Epidermal melanocyte (primary cell): ENCODE results near the gene FYN.

Source experiments
- DNase-seq: peaks from one replicate; pipeline ENCODE4 v3.0.0; 2011; ENCODE audit warnings: low spot score; ENCODE audit not compliant: insufficient read length

Gene FYN

DNA sequence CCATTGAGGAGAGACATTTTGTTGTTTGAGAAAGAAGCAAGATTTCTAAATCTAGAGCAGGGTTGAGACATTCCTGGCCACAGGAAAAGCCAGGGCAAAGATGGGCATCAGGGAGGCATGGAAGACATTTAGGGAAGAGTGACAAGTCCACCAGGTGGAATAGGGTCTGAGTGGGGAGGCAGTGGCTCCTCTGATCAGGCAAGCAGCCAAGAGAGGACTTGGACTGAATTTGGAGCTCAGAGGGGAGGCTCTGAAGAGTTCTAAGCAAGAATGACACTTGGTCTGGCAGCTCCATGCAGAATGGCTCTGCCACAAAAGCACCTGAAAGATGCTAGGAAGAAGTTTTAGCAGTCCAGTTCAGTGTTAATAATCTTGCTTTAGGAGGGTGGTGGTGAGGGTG lies 120.8 kb downstream of the FYN start:
- DNase-seq: no peak

DNA sequence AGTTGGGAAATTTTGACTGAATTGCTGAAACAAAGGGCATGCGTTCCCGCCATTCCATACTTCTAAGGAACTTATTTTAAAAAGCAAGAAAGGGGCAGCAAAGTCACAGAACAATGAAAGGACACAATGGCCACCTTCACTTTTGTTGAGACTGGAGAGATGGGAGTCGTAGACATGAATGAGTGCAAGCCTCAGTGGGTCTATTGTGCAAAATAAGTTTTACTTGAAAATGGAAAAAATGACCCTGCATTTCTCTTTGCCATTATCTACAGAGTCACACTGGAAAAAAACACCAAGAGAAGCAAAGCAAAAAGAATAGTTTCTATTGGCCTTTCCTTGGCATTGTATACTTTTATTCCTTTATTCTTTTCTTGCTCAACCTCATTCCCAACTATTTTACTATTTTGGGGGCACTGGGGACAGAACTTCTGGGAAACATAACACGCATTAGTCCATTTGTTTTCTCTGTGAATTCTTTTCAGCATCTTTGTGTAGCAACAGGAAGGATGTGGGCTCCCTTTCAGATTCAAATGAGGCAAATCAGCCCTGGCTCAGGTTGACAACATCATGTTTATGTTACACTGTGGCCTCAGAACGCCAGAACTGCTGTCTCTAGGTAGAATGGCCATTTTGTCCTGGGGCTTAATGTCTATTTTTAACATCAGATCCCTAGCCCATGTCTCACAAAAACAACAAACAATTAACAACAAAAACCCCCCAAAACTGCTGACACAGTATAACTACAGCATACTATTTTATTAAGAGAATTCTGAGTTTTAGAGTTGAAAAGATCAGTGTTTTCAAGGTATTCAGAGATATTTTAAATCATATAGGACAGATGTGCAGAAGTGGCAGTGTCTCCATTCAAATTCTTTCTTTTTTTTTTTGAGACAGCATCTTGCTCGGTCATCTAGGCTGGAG lies 122.2 kb downstream of the FYN start:
- no peak for DNase-seq

DNA sequence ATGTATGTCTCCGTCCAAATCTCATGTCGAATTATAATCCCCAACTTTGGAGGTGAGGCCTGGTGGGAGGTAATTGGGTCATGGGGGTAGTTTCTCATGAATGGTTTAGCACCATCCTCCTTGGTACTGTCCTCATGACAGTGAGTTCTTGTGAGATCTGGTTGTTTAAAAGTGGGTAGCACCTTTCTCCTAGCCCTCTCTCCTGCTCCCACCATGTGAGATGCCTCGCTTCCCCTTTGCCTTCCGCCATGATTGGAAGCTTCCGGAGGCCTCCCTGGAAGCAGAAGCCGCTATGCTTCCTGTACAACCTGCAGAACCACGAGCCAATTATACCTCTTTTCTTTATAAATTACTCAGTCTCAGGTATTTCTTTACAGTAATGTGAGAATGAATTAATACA lies 123.1 kb downstream of the FYN start:
- DNase-seq: no peak

DNA sequence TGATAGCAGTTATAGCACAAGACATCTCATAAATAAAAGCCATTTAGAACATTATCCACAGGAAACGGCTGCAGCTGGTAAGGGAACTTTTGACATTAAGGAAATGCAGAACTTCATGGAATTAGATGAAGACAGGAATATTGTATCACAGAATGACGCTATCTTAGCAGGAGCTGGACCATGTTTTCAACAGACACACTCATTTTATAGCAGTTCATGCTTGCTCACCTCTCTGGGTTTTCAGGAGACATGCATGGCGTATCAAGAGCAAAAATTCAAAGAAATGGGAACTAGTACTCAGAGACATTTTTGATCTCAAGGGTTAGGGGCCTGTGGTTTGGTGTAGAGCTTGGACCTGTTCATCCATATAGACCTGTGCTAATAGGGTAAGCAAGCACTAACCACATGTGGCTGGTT lies 125.0 kb downstream of the FYN start:
- DNase-seq: no peak

DNA sequence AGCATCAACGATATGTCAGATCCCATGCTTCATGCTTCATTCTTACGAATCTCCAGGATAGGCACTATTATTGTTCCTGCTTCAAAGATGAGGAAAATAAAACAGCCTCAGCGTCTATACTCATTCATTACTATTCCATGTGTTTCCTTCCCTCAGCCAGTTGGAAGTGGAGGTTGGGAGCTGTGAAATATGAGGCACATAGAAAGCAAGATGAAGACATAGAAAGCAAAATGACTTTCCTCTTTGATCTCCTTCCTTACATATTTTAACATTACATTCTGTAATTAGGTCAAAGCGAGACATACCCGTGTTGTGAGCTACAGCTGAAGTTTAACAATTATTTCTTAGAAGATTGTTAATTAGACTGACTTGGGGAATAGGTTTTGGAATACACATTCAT lies 125.4 kb downstream of the FYN start:
- no peak for DNase-seq

DNA sequence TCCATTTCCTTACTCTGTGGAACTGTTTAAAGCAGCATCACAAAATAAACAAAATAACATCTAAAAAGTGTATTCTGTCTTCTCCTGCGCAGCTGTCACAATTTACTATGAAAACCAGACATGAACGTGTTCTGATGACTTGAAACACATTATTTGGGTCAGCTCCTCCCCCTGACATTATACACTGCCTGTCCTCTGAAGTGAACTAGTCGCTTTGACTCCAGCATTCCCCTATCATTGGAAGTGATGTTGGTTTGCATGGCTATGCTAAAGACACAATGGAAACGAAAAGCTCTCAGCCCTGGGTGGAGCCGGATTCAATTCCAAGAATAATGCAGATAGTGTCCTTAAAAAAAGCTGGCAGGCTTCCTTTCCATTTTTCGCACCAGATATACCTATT lies 125.9 kb downstream of the FYN start:
- DNase-seq: no peak

DNA sequence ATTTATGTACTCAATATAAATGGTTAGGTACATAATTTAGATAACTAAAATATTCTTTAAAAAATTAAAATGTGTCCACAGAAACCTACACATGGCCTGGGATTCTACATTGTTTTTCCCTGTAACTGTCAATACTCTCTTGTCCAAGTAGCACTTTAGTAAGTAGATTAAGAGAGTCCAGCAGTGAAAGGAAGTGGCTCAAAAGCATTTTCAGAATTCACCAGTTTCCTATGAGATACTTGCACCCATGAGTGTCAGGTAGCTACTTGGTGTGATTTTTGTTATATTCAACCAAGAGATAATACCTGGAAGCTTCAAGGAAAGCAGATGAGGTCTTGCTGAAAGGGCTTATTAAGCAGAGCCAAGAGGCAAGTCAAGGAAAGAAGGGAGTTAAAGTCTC lies 126.3 kb downstream of the FYN start:
- no peak for DNase-seq

DNA sequence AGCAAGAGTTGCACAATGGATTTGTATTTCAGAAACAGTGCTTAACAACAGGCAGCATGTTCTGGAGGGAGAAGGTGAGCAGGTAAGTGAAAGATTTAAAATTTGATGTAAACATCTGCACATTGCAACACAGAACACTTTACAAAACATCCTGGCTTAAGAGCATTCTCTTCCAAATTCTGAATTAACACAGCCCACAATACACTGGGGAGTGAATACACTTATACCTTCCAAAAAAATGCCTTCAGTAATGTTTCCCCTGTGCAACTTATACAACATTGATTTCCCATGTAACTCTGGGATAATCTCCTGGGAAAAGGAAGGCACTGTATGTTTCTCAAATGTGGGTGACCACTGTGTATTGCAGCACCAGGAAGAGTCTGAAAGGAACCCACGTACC lies 127.6 kb downstream of the FYN start:
- DNase-seq: no peak

DNA sequence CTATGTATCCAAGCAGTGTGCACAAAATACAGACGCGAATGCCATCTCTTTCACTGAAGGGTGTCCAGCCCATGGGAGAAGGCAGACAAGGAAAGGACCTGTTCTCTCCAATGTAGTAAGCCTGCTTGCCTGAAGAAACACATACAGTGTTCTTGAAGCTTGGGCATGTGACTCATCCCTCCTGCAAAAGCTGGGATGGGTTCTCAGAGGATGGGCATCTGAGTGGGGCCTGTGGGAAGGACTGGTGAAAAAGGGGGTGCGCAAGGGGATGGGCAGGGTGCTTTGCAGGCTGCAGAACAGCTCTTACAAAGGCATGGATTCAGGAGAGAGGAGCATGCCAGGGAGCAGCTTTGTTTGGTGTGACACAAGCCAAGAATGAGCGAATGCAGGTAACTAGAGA lies 128.1 kb downstream of the FYN start:
- no peak for DNase-seq

DNA sequence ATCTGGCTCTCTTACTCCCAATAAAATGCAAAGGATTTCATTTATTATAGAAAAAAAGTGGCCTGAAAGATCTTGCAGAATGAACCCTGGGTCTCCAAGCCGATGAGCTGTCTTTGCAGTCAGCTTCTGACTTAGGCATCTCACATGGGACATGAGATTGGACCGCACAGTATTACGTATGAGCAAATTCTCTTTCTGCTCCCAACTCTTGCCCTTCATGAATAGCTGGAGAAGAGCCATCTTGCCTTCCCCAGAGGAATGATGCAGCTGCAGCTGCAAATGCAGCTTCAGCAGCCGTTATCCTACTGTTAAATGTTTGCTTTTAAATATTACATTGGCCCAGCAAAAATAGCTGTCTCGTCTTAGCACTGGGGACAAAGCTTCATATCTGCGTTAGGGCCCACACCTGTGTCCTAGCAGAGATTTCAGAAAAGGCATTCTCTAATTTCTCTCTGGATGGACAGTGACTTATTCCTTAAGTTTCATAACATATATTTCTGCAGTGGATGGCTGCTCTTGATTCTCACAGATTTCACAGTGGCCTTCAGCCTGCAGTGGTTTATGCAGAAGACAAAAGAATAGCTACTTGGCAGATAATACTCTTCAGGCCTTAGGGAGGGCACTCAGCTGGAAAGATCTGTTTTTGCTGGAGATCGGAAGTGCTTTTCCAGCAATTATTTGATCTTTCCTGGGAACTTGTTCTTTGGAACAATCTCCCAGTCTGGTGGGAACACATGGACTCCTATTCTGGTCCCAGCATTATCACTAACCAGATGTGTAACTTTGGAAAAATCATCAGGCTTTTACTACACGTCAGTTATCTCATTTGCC lies 129.2 kb downstream of the FYN start:
- no peak for DNase-seq

DNA sequence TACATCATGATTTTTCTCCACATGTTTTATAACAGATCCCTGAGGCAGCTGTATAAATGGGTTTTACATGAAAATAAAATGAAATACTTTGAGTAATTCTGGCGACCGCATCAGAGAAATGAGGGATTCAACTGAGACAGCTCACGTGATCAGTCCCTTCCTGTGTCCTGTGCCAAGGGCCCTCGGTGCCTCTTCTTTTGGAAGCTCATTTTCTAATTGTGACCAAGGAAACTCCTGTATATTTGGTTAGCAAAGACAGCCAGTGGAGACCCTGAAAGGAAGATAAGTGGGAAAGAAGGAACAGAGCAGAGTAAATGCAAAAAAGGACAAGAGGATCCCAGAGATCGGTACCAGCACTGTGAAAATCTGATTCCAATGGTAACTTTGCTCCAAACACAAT lies 129.9 kb downstream of the FYN start:
- DNase-seq: no peak

DNA sequence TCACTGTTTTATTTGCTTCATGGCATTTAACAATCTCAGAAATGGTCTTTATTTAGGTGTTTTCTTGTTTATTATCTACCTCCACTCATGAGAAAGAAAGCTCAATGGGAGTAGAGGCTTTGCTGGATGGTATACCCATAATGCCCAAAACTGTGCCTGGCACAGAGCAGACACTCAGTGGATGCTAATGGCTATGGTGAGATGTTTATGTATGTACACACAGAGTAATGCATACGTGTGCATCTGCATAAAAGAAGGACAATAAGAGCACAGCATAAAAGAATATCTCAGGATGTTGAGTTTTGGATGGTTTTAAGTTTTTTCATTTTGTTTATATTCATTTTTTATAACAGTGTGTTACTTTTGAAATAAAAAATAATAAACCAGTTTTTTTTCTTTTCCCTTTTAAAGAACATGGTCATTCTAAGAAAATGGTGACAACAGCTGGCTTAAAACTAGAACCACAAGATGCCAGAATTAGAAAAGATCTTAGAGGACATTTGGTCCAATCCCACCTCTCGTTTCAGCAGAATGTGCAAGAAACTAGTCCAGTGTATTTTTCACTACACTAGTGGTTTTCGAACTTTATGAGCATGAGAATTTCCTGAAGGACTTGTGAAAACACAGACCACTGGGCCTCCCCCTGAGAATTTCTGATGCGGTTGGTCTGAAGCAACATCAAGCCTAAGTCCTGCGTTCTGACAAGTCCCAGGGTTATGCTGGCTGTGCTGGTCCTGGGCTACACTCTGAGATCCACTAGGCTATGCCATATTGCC lies 131.9 kb downstream of the FYN start:
- DNase-seq: no peak

DNA sequence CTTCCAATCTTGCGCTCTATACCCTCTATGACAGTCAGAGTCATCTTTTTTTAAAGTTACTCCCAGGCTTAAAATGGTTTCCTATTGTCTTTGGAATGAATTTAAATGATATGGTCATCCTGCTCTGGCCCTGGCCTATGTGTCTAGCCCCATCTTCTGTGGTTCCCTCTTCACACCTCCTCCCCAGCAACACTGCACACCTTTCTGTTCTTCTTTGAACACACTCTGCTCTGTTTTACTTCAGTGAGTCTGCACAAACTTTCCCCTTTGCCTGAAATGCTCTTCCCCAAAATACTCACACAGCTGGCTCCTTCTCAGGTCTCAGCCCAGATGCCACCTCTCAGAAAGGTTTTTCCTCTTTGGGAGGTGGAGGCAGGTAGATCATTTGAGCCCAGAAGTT lies 132.7 kb downstream of the FYN start:
- DNase-seq: no peak

DNA sequence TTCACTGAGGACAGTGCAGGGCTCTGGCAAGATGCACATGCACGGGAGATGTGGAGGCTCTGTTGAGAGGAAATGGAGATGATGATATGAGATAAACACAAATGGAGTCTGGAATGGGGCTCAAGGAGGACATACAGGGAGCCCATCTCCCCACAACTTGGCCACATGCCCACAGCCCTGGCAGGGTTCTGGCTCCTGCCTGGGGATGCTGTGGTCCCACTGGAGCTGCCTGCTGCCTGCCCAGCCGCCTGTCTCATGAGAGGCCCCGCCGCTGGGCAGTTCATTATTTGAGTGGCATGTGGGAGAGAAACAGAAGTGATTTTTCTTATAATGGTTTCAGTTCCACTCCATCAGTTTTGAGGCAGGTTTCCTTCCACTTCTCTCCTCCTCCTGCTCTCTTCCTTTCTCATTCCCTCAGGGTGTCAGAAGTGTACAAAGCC lies 134.0 kb downstream of the FYN start:
- DNase-seq: no peak

DNA sequence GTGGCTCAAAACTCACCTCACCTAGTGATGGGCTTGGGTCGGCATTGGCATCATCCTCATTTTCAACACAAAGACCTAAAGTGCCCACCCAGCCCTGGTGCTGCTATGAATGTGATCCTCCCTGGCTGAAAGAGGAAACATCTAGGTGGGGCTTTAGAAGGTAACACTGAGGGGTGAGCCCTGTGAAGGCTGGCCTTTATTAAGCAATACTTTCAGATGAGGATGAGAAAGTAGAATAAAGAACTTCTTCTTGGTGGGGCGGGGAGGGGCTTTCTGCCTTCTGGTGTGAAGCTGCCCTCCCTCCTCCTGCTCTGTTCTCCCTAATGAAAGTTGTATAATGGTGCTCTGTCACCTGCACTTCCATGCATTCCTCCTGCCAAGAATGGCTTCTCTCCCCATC lies 134.6 kb downstream of the FYN start:
- no peak for DNase-seq

DNA sequence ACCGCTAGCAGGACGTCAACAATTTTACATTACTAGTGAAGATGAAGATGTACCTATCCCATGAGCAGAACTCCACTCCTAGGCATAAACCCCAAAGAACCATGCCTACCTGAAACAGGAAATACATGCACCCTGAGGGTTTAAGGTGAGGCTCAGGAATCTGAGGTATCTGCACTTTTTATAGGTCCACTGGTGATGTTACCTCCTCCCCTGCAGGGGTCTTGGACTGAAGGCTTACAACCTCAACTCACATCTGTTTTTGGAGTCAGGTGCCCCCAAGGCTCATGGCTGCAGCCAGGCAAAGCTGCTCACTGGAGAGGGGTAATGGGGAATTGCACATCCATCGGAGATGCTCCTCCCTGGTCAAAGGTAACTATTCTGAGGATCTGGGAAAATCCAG lies 135.1 kb downstream of the FYN start:
- DNase-seq: no peak

DNA sequence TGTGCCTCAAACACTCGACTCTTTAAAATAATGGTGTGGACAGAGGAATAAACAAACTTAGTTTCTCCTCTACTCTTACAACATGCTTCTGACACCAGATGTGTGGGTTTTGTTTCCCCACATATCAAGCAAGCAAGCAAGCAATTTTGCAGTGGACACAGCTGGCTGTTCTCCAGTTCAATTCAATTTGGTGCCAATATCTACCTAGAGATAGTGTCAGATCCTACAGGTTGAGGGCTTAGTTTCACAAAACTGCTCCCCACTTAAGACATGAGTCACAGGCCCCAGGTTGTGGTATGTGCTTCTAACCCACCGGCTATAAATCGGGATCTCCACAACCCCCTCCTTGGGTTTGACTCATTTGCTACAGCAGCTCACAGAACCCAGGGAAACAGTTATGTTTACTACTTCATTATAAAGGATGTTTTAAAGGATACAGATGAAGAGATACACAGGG lies 136.2 kb downstream of the FYN start:
- no peak for DNase-seq

DNA sequence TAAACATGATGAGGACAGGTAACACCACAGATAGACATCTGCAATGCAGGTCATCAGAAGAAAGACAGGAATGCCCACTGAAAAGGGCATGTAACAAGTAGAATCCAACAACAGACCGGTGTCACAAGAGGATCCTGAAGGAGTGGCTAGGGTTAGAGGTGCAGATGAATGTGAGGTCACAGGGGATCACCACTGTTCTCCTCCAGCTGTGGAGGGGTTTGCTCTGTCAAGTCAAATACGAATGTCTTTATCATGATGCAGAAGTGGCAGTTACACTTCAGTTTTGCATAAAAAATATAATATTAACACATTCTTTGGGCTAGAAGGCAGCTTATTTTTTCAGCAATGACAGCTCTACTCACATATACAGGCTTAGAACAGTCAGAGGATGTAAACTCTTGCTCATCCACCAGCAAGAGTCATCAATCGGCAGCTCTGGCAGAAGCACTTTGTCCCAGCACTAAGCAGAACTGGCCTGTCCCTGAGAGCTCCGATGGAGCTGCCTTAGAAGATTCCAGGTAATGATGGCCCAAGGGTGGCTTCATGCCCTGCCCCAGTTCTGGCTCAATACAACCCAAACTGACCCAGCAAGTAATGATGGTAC lies 137.1 kb downstream of the FYN start:
- DNase-seq: no peak

DNA sequence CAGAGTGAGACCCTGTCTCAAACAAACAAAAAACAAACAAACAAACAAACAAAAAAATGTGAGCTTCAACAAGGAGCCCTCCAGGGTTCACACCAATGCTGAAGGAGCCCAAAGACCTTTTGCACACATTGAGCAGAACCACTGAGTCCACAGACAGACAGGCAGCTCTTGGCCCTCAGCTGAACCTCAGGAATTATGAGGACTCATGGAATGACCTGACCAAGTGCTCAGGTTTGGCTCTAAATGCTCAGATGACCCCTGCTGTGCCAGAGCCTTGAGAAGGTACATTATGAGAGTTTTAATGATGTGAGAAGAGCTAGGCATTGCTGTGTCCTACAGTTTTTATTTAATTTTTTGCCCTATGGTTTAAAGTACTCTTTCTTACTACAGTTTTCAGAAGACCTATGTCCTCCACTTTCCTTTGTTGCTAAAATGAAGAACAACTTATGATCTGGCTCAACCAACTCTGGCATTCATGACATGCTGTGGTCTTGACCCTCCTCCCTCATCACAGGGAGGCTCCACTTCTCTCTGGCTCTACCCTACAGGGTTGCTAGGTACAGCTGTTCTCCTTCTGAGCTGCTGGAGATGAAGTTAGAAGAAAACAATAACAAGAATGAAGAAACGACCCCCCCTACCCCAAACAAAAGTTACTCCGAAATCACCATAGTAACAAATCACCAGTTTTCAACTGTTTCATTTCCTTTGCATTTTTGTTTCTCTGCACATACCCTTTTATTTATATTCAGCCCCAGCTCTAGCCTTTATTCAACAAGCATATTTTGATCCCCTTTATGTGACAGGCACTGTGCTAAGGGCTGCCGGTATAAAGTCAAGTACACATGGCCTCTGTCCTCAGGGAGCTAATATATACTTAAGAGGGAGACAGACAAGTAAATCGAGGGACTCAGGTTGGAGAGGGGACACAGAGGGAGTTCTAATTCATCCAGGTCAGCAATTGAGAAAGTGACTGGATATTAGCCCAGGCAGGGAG lies 138.9 kb downstream of the FYN start:
- DNase-seq: no peak

DNA sequence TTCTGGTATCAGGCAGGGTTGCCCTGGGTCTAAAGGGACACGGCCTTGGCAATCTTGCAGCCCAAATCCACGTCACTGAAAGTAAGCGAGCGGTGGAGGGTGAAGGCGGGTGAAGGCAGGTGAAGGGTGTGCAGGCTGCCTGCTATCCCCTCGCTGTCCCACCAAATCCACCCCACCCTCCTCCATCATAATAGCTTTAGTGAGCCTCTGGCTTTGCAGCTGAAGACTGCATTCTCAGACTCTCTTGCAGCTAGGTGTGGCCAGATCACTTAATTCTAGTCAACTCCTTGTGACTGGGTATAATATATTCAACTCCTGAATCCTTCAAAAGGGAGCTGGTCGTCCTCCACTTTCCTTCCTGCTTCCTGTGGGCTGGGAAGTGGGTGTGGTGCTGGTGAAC lies 140.9 kb downstream of the FYN start:
- DNase-seq: no peak
